A549 (cell line): Measurements from ENCODE around the gene NLRX1.

Source experiments
- JUNB ChIP-seq: fragments of >200 bp; sonication (Bioruptor Twin); formaldehyde crosslinking; IDR thresholded peaks from 2 replicates; pipeline ENCODE4 v1.6.1; 2016
- NR3C1 ChIP-seq: fragments of >200 bp; sonication (Bioruptor Twin); formaldehyde crosslinking; IDR thresholded peaks from 3 replicates; pipeline ENCODE4 v1.6.1; 2017
- POLR2A ChIP-seq: IDR thresholded peaks from 2 replicates; pipeline ENCODE4 v1.6.1; 2012; ENCODE audit warnings: mild to moderate bottlenecking, low read length
- TF ChIP-seq, protein P1 (sequence below): fragments of 200-600 bp; sonication (generic); IDR thresholded peaks from 2 replicates; pipeline ENCODE4 v1.6.1; 2016; ENCODE audit warnings: antibody characterized with exemption, mild to moderate bottlenecking, moderate library complexity
- TF ChIP-seq, protein P2 (sequence below): fragments of >200 bp; sonication (Bioruptor Twin); formaldehyde crosslinking; IDR thresholded peaks from 3 replicates; pipeline ENCODE4 v1.5.1; 2016
- TF ChIP-seq, protein P3 (sequence below): IDR thresholded peaks from 2 replicates; pipeline ENCODE4 v1.6.1; 2012
- TF ChIP-seq, protein P4 (sequence below): IDR thresholded peaks from 2 replicates; pipeline ENCODE4 v1.6.1; 2012

DNA sequence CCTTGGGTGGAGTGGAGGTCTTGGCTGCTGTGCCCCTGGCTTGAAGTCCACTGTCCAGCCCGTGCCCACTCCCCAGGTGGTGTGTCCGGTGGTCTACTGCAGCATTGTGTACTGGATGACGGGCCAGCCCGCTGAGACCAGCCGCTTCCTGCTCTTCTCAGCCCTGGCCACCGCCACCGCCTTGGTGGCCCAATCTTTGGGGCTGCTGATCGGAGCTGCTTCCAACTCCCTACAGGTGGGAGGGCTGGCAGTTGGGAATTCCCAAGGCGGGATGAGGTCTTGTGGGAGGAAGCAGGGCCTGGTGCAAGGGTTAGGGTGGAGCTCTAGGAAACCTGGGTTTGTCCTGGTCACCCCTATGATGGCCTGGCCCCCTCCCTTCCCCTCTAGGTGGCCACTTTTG lies 8.4 kb upstream of the NLRX1 start:
- TF ChIP-seq, protein P1, sequence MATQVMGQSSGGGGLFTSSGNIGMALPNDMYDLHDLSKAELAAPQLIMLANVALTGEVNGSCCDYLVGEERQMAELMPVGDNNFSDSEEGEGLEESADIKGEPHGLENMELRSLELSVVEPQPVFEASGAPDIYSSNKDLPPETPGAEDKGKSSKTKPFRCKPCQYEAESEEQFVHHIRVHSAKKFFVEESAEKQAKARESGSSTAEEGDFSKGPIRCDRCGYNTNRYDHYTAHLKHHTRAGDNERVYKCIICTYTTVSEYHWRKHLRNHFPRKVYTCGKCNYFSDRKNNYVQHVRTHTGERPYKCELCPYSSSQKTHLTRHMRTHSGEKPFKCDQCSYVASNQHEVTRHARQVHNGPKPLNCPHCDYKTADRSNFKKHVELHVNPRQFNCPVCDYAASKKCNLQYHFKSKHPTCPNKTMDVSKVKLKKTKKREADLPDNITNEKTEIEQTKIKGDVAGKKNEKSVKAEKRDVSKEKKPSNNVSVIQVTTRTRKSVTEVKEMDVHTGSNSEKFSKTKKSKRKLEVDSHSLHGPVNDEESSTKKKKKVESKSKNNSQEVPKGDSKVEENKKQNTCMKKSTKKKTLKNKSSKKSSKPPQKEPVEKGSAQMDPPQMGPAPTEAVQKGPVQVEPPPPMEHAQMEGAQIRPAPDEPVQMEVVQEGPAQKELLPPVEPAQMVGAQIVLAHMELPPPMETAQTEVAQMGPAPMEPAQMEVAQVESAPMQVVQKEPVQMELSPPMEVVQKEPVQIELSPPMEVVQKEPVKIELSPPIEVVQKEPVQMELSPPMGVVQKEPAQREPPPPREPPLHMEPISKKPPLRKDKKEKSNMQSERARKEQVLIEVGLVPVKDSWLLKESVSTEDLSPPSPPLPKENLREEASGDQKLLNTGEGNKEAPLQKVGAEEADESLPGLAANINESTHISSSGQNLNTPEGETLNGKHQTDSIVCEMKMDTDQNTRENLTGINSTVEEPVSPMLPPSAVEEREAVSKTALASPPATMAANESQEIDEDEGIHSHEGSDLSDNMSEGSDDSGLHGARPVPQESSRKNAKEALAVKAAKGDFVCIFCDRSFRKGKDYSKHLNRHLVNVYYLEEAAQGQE = no peak
- TF ChIP-seq, protein P2, sequence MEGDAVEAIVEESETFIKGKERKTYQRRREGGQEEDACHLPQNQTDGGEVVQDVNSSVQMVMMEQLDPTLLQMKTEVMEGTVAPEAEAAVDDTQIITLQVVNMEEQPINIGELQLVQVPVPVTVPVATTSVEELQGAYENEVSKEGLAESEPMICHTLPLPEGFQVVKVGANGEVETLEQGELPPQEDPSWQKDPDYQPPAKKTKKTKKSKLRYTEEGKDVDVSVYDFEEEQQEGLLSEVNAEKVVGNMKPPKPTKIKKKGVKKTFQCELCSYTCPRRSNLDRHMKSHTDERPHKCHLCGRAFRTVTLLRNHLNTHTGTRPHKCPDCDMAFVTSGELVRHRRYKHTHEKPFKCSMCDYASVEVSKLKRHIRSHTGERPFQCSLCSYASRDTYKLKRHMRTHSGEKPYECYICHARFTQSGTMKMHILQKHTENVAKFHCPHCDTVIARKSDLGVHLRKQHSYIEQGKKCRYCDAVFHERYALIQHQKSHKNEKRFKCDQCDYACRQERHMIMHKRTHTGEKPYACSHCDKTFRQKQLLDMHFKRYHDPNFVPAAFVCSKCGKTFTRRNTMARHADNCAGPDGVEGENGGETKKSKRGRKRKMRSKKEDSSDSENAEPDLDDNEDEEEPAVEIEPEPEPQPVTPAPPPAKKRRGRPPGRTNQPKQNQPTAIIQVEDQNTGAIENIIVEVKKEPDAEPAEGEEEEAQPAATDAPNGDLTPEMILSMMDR = no peak
- TF ChIP-seq, protein P3, sequence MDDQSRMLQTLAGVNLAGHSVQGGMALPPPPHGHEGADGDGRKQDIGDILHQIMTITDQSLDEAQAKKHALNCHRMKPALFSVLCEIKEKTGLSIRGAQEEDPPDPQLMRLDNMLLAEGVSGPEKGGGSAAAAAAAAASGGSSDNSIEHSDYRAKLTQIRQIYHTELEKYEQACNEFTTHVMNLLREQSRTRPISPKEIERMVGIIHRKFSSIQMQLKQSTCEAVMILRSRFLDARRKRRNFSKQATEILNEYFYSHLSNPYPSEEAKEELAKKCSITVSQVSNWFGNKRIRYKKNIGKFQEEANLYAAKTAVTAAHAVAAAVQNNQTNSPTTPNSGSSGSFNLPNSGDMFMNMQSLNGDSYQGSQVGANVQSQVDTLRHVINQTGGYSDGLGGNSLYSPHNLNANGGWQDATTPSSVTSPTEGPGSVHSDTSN = no peak
- TF ChIP-seq POLR2A (no peak), NR3C1 (no peak), JUNB (no peak)
- TF ChIP-seq, protein P4, sequence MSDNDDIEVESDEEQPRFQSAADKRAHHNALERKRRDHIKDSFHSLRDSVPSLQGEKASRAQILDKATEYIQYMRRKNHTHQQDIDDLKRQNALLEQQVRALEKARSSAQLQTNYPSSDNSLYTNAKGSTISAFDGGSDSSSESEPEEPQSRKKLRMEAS = no peak
